Hematopoietic multipotent progenitor cell treated with erythropoietin and hydrocortisone succinate and interleukin-3 and kit ligand, for 8 days (in vitro differentiated cells): ENCODE measurements around the gene RBM43.
"Not testable (repeated sequence)": the region's sequence is repeated elsewhere in the genome, so short reads cannot be mapped to it uniquely, and the experiment has no call there.

ENCODE experiments used
- DNase-seq: peaks from one replicate; pipeline ENCODE4 v3.0.0-alpha.2; 2015

RBM43 gene

DNA sequence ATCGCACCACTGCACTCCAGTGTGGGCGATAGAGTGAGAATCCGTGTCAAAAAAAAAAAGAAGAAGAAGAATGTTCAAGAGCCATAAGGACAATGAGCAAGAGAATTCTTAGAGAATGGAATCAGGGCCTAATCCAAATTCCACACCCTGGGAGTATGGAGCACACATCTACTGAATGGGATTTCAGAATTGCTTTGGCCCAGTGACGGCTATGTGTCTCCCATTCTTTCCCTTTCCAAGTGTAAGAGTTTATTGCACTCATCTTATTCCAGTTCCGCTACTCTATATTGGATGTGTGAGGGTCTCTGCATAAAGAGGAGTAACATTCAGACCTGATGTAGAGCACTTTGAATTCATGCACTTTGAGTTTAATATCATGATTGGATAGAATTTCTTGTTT is 5.9 kb upstream of the RBM43 start:
- DNase-seq: no peak

DNA sequence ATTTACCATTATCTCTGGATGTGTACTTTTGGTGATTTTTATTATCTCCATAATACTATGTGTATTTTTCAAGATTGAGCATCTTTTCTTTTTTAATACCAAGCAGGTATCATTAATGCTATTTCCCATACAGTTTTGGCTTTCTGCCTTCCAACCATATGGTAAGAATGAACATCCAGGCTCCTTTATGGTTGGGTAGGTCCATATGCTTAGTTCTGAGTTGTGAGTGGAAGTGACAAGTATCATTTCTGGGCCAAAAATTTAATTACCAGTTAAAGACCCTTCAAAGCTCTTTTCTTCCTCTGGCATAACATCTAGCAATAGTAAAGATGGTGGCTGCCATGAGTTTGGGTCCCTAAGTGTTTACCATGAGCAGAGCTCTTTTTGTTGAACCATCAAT is 4.3 kb upstream of the RBM43 start:
- DNase-seq: no peak

DNA sequence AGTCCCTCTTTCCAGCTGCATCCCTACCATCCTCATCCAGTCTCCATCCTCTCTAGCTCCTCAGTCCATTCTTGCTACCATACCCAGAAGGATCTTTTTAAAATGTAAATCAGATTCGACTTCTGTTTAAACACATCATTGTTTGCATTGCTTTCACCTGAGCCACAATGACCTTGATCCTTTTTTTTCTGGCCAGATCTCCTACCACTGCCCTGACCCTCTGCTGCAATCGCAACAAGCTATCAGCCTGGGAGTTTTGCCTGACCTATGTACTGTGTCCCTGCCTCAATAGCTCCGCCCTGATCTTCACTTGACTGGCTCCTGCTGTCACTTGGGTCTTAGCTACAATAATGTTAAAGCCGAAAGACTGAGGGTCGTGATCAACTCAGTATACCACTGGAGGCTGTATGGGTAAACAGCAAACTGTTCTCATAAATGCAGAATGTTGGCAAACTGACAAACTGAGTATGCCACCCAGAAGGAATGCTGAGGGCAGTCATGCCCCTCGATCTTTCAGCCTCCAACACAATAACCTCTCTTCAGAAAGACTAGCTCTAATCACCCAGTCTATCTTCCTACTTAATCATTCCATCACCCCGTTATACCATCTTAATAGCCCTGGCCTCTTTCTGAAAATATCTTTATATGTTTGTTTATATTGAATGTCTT is 2.6 kb upstream of the RBM43 start:
- no peak for DNase-seq

DNA sequence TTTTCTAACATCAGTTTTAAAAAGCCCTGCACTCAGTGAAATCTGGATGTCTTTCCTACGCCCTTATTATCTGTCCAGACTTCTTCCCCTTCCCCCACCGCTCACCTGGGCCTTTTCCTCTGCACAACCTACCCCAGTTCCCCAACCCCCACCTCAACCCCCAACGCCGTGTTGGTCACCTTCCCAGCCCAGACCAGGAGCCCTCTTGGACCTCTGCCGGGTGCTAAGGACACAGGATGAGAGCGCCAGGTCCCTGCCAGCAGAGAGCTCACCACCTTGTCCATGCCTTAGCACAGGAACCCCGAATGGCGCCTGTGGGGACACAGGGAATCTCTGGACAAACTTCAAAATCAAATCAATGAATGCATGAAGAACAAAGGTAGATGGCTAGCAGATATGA is 966 bp upstream of the RBM43 start:
- no peak for DNase-seq

DNA sequence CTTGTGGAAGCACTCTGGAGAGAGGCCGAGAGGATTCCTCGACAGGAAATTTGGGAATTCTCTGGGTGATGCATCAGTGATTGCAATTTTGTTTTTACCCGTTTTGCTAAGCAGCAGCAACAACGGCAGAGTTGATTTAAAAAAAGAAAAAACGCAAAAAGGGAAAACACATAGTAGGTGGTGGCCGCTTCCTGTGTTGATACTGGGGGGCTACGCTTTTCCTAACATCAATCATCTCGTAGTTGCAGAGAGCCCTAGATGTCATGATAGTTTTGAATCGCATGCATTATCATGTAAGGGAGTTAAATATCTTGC is 271 bp upstream of the RBM43 start:
- no peak for DNase-seq

DNA sequence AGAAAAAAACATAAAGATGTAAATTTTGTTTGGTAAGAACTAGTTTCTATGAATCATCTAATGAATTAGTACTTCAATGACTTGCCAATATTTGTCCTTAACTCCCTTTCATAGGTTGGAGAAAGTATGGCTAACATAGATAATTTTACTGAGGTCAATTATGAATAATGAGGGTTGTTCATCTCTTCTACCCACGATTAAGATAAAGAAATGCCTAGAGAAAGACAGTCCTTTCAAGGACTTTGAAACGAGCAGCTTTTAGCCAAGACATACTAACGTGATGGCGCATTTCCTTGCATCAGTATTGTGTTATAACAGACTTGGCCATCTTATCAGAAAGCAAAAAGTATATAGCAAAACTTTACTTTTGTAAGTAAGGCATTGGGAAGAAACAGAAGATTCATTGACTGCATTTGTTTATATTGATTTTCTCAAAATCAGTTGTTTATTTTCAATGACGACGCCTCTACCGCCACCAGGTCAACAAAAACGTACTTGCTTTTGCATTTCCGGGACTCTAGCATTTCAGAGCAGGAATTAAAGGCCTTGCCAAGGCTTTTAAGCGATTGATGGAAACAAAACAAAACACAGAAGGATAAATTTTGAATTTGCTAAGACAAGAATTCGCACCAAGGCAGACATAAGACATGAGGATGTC is 961 bp downstream of the RBM43 start:
- peak; percentile 84 for DNase-seq

DNA sequence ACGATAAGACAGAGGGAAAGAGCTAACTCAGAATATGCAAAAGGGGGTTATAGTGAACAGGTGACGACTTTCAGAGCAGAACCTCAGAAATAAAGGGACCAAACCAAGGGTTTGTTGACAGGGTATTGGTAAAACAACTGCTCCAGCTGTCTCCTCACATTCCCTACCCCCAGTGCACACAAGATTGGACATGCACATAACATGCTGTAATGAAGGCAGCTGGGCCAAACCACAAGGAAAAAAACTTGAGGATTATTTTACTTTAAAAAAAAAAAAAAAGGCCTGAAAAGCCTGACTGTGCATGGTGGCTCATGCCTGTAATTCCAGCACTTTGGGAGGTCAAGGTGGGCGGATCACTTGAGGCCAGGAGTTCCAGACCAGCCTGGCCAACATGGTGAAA is 3.5 kb downstream of the RBM43 start:
- no peak for DNase-seq

DNA sequence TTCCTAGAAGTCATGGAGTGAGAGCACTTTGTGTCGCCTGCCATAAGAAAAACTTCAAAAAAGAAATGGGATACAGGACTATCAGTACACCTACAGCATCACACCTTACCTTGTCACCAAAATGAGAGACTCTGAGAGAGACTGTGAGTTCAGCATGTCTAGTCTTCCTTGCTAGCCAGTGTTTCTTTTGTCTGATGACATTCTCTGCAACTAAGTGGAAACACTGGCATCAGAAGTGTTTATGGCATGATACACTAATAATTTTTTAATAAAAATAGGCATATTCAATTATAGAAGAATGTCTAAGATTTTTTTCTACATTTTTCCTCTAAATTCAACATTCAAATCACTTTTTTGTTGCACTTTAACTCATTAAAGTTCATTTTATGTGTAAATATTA is 9.0 kb downstream of the RBM43 start:
- no peak for DNase-seq

DNA sequence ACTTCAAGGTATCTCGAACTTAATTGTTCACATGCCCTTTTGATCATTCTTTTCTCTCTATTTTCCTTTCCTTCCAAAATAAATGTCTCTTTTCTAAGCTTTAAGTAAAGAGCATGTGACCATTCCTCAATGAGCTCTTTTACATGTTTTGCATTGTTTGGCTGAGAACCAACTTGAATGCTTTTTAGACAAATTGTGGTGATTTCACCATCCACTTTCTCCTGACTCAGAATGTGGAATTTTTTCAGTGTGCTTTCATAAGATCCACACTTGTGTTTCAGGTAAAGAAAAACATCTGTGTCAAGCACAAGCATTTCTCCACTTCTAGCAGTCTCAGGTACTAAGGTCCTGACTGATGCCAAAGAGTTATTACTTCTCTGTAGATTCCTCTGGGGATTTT is 10.7 kb downstream of the RBM43 start:
- DNase-seq: no peak

DNA sequence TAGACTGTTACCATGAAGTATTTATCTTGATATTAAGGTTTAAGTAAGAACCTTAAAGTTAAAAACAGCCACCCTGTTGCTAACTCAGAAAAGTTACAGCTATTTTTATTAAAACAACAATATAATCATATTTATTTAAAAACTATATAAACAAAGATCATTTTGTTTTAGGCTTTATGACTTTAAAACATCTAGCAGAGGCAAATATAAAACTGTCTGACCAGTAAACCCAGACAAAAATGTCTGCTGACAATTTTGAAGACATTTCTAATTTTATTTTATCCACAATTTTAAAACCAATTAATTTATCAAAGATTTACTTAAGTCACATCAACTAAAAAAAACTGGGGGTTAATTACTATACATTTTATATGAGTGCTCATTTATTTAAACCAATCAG is 14.2 kb downstream of the RBM43 start:
- no peak for DNase-seq

DNA sequence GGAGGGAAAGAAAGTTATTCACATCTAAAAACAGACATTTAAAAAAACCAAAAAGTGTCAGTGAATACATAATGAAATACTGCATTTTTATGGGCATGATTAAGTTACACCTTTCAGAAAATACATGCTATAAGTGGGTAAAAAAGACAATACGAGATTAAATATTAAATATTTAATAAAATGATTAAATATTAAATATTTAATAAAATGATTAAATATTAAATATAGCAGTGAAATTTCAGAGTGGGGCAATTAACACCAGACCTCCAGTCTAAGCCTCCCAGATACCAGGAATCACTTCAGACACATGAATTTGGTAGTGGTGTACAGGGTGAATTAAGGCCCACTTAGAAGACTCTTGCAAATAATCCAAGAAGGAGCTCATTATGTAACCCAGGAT is 15.5 kb downstream of the RBM43 start:
- no peak for DNase-seq

DNA sequence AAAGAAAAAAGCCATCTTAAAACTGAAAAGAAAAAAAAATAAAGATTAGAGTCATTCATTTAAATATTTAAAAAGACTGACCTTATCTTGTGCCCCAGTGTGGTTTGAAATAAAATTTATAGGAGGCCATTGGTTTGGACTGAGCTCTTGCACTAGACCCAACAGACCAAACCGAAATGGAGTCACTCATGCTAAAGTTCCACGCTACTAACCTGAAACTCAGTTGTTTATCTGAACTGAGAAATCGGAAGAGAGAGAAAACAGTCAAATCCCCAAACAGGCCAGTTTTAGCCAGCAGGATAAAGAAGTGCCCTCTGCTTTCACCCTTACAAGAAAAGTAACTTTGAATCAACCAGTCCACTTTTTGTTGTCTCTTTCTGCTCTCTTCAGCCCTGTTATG is 18.2 kb downstream of the RBM43 start:
- no peak for DNase-seq

DNA sequence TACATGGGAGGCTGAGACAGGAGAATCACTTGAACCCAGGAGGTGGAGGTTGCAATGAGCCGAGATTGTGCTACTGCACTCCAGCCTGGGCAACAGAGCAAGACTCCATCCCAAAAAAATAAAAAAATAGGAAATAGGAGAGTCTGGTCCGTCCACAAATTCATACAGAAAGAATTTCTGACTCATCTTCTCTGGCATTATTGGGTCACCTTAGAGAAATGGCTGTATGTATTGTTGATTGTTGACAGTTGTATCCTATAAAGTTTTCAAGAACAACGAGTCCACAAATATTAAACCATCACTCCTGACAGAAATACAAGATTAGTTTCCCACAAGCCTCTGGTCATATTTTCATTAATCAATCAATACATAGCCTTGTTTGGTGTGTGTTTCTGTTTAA is 20.4 kb downstream of the RBM43 start:
- no peak for DNase-seq

DNA sequence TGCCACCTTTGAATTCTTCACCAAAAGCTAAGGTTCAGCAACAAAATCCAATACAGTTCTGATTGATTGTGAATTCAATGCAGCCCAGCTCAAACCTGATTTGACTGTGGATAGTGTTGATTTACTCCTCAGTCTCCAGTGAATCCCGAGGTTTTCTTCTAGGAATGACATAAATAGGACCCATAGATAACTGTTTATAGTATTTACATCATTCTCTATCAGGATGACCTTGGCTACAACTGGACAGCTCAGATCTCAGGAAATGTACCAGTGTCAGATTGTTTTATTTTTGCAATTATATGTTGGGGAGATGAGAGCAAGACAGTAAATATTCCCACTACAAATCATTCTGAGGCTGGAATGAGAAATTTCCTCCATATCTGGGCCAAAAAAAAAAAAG is 21.2 kb downstream of the RBM43 start:
- DNase-seq: no peak

DNA sequence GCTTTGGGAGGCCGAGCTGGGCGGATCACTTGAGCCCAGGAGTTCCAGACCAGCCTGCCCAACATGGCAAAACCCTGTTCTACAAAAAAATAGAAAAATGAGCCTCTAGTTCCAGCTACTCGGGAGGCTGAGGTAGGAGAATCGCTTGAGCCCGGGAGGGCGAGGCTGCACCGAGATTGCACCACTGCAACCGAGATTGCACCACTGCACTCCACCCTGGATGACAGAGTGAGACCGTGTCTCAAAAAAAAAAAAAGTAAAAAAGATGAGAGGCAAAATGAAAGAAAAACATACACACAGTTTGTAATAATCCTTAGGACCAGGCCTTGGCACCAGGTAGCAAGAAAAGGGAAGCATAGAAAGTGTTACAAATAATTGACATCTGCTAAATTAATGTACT is 22.0 kb downstream of the RBM43 start:
- DNase-seq: no peak

DNA sequence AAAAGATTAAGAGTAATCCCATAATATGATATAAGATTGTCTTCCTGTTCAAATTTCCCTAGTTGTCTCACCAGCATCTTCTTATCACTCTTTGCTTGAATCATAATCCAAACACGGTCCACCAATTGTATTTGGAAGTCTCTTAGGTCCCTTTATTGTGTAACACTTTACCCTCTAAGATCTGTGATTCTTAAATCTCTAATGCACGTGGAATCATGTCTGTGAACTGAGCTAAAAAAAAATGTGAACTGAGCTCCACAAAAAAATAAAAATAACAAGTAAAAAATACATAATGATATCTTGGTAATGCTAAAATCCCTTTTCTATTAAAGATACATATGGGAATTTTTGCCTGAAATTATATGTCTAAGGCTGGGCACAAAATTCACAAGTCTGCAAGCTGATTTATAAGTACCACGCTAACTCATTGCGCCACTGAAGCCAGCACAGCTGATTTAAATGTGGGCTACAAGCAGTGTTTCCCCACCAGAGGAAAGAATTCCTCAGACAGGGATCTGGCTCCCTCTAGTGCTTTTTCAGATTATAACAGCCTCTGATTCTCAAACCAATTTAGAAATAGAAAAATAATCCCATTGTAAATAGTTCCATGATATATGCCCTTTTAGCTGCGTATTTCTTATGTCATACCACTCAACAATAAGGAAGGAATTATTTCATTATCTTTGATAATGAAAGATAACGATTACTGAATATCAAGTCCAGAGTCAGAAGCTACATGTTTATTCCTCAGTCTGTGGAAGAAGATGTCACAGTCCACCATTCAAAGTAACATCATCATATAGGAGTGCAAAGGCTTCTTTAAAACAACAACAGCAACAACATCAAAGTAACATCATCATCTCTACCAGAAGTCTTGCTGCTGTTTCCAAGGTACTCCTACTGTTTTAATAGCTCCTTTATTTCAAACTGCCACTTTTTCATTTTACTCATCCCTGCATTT is 22.9 kb downstream of the RBM43 start:
- DNase-seq: peak; percentile 76

DNA sequence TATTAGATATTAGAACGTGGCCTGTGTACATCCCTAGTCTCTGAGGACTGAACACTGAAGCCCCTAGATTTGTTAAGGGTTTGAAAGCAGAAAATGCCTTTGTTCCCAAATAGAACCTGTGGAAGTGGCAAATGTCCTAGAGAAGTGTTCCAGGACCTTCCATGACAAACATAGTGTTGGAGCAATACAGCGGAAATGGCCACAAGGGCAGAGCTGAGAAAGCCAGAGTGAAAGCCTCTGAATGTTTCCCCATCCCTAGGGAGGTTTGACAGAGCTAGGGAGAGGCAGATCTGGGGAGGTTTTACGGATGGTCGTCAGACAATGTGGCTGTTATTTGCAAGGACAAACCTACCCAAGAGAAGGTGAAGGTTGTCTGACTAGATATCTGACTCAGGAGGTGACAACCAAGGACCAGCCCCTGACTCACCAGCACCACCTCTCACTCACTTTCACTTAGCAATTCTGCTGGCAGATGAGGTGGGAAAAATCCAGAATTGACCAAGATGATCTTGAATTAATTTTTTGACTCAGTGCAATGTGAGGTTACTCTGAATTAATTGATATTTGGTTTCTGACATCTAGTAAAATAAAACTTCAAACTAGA is 24.1 kb downstream of the RBM43 start:
- no peak for DNase-seq

DNA sequence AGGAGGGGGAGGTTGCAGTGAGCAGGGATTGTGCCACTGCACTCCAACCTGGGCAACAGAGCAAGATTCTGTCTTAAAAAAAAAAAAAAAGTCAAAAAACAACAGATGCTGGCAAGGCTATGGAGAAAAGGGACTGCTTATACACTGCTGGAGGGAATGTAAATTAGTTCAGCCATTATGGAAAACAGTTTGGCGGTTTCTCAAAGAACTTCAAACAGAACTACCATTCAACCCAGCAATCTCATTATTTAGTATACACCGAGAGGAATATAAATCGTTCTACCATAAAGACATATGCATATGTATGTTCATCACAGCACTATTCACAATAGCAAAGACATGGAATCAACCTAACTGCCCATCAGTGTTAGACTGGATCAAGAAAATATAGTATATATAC is 27.9 kb downstream of the RBM43 start:
- DNase-seq: not testable (repeated sequence)

DNA sequence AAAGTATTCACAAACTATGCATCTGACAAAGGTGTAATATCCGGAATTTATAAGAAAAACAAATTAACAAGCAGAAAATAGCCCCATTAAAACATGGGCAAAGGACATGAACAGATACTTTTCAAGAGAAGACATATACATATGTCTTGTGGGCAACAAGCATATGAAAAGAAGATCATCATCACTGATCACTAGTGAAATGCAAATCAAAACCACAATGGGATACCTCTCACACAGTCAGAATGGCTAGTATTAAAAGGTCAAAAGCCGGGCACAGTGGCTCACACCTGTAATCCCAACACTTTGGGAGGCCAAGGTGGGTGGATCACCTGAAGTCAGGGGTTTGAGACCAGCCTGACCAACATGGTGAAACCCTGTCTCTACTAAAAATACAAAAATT is 28.4 kb downstream of the RBM43 start:
- not testable (repeated sequence) for DNase-seq

DNA sequence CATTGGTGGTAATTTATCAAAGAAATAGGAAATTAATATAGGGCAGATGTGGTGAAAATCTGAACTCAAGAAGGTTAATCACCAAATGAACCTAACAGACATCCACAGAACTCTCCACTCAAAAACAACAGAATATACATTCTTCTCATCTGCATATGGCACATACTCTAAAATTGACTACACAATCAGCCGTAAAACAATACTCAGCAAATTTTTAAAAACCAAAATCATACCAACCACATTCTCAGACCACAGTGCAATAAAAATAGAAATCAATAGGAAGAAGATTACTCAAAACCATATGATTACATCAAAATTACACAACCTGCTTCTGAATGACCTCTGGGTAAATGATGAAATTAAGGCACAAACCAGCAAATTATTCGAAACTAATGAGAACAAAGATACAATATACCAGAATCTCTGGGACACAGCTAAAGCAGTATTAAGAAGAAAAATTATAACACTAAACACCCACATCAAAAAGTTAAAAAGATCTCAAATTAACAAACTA is 31.0 kb downstream of the RBM43 start:
- DNase-seq: no peak

DNA sequence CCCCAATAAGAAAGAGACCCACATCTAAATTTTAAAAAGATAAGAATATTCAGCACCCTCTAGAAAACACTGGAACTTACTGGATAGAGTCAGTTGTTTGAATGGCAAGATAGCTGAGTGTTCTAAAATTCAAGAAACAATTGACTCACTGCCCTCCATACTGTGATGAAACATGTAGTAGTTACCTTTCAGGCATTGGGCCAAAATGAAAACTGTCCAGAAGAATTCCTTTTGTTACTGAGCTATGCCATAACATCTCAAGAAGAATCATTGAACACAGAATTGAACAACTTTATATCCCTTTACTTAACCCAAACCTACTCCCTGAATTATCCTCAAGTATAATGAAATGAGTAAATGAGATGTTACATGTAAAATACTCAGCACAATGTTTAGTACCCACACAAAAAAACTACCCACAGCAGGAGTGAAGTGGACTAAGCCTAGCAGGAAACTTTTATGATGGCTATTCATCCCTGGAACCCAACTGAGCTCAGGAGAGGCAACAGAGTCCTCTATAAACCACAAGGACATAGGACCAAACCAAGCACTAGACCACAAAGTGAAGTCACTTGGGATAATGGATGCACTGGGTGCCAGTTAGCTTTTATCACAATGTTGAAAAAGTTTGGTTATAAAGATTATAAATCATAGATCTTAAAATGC is 32.7 kb downstream of the RBM43 start:
- no peak for DNase-seq

DNA sequence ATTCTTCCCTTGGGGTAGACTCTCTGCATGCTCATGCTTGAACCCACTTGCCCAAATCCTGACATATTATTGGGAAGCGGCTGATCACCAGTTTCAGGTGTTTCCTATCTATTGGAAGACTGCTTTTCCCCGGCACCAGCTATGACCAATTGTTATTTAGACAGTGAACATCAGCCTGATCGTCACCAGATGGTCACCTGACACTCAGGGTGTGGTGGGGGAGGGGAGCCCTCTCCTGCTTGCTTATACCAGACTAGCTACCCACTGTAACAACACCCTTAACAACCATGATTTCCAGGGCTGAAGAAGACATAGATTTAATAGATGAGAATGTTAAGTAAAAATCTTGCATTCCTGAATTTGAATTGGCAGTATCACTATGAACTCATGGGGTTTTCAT is 44.3 kb downstream of the RBM43 start:
- no peak for DNase-seq

DNA sequence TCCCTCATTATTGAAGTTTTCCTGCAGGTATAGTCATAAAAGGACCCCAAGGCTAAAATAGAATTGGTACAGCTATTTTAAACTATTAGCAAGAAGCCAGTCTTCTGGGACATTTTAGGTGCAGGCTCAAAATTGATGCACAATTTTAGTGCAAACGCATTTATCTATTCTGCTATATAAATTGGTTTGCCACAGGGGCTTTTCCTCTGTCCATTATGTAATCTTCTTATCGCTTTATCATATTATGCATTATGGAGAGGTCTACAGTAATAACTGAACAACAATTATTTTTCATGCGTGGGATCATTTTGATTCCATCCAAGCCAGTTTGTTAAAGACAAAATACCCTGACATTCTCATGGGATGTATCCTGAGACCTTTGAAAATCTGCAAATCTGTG is 54.6 kb downstream of the RBM43 start:
- no peak for DNase-seq
